Mesenchymal stem cell (in vitro differentiated cells and primary cell): ENCODE measurements around the gene CFAP161.

Experiments
- DNase-seq: peaks from one replicate; pipeline ENCODE4 v3.0.0-alpha.2; 2013
- H2AFZ ChIP-seq: one replicate; pipeline ENCODE4 v1.6.1; 2013; ENCODE audit warnings: low read depth, mild to moderate bottlenecking, control low read depth, inconsistent platforms, low read length, moderate library complexity
- H2AK5ac ChIP-seq: 2 replicates; pipeline ENCODE4 v1.6.1; 2013; ENCODE audit warnings: low read length, moderate library complexity, mild to moderate bottlenecking, inconsistent platforms; ENCODE audit not compliant: severe bottlenecking
- H2BK120ac ChIP-seq: one replicate; pipeline ENCODE4 v1.6.1; 2013; ENCODE audit warnings: low read depth, mild to moderate bottlenecking, inconsistent platforms, low read length, moderate library complexity
- H2BK12ac ChIP-seq, 2 experiments: one replicate each; pipeline ENCODE4 v1.6.1; 2013; ENCODE audit warnings: inconsistent platforms in 2 of 2, low read length in 2 of 2, mild to moderate bottlenecking in 2 of 2, moderate library complexity in 2 of 2, control low read depth in 1 of 2
- H2BK15ac ChIP-seq: one replicate; pipeline ENCODE4 v1.6.1; 2013; ENCODE audit warnings: mild to moderate bottlenecking, low read depth, inconsistent platforms; ENCODE audit not compliant: poor library complexity, severe bottlenecking
- H2BK5ac ChIP-seq: 2 replicates; pipeline ENCODE4 v1.6.1; 2013; ENCODE audit warnings: low read depth, mild to moderate bottlenecking, low read length, control low read depth, inconsistent platforms; ENCODE audit not compliant: poor library complexity, severe bottlenecking
- H3K14ac ChIP-seq, 2 experiments: one replicate each; pipeline ENCODE4 v1.6.1; 2013; ENCODE audit warnings: inconsistent platforms in 2 of 2, low read length in 2 of 2, control low read depth in 1 of 2, mild to moderate bottlenecking in 1 of 2, moderate library complexity in 1 of 2
- H3K18ac ChIP-seq, 2 experiments: one replicate each; pipeline ENCODE4 v1.6.1; 2013; ENCODE audit warnings: inconsistent platforms in 2 of 2, low read length in 2 of 2, control low read depth in 1 of 2, low read depth in 1 of 2, mild to moderate bottlenecking in 1 of 2
- H3K23ac ChIP-seq, 2 experiments: one replicate each; pipeline ENCODE4 v1.6.1; 2013; ENCODE audit warnings: inconsistent platforms in 2 of 2, low read length in 2 of 2, mild to moderate bottlenecking in 2 of 2, moderate library complexity in 2 of 2, control low read depth in 1 of 2
- H3K27ac ChIP-seq: 2 replicates; pipeline ENCODE4 v1.5.1; 2013; ENCODE audit warnings: mild to moderate bottlenecking, moderate library complexity, low read length, control low read depth, inconsistent platforms; ENCODE audit not compliant: poor library complexity, severe bottlenecking
- H3K27me3 ChIP-seq, 2 experiments: 2 replicates each; pipeline versions ENCODE4 v1.6.1 to v1.7.0; 2013; ENCODE audit warnings: low read length in 2 of 2, mild to moderate bottlenecking in 2 of 2, moderate library complexity in 2 of 2, control low read depth in 1 of 2, inconsistent platforms in 1 of 2; ENCODE audit not compliant: control insufficient read depth in 1 of 2, insufficient read depth in 1 of 2
- H3K36me3 ChIP-seq, 2 experiments: 2 replicates each; pipeline versions ENCODE4 v1.6.1 to v1.7.0; 2013; ENCODE audit warnings: low read length in 2 of 2, control low read depth in 1 of 2, inconsistent platforms in 1 of 2, low read depth in 1 of 2, mild to moderate bottlenecking in 1 of 2; ENCODE audit not compliant: insufficient read depth in 2 of 2, control insufficient read depth in 1 of 2
- H3K4ac ChIP-seq, 2 experiments: one replicate each; pipeline ENCODE4 v1.6.1; 2013; ENCODE audit warnings: inconsistent platforms in 2 of 2, low read length in 2 of 2, mild to moderate bottlenecking in 2 of 2, moderate library complexity in 2 of 2, control low read depth in 1 of 2, low read depth in 1 of 2
- H3K4me1 ChIP-seq: 2 replicates; pipeline ENCODE4 v1.6.1; 2013; ENCODE audit warnings: low read depth, low read length, control low read depth; ENCODE audit not compliant: control insufficient read depth, insufficient read depth
- H3K4me2 ChIP-seq: 2 replicates; pipeline ENCODE4 v1.6.1; 2013; ENCODE audit warnings: low read length, mild to moderate bottlenecking, inconsistent platforms; ENCODE audit not compliant: poor library complexity, severe bottlenecking
- H3K4me3 ChIP-seq, 2 experiments: 2 replicates each; pipeline versions ENCODE4 v1.5.1 to v1.7.0; 2013; ENCODE audit warnings: low read length in 2 of 2, mild to moderate bottlenecking in 2 of 2, control low read depth in 1 of 2, low read depth in 1 of 2; ENCODE audit not compliant: insufficient read depth in 1 of 2
- H3K79me1 ChIP-seq: replicated peaks from 2 replicates; pipeline ENCODE4 v1.6.1; 2013; ENCODE audit warnings: mild to moderate bottlenecking, control low read depth, low read length, inconsistent platforms; ENCODE audit not compliant: poor library complexity, severe bottlenecking
- H3K9ac ChIP-seq: 2 replicates; pipeline ENCODE4 v1.7.0; 2013; ENCODE audit warnings: mild to moderate bottlenecking, low read length, moderate library complexity
- H3K9me3 ChIP-seq: 2 replicates; pipeline ENCODE4 v1.7.0; 2013; ENCODE audit warnings: mild to moderate bottlenecking, low read length; ENCODE audit not compliant: control insufficient read depth
- H4K8ac ChIP-seq: one replicate; pipeline ENCODE4 v1.6.1; 2013; ENCODE audit warnings: inconsistent platforms, mild to moderate bottlenecking, low read length, moderate library complexity
- H4K91ac ChIP-seq: one replicate; pipeline ENCODE4 v1.6.1; 2013; ENCODE audit warnings: mild to moderate bottlenecking, low read length, inconsistent platforms
- WGBS: methylation state at CpG from one replicate; pipeline ENCODE4 v1.1.7; 2013; ENCODE audit warnings: mixed read lengths; 5-methylcytosine and 5-hydroxymethylcytosine counted together

Gene CFAP161

GRCh38 chr15:81166636-81167305, 32.7 kb downstream of the CFAP161 start:
- H3K27ac ChIP-seq = no peak overlapping the region
- no peaks in the 10 kb centered on the region for H3K79me1 ChIP-seq
- no peak overlapping the region for H3K9ac ChIP-seq
- H2AK5ac ChIP-seq = no peak overlapping the region
- no peaks in the 10 kb centered on the region for H3K27me3 ChIP-seq
- H2BK120ac ChIP-seq = no peak overlapping the region
- DNase-seq = no peak
- H3K4me1 ChIP-seq = no peaks in the 10 kb centered on the region
- H3K4me2 ChIP-seq = no peak overlapping the region
- H2BK15ac ChIP-seq = no peak overlapping the region
- H4K8ac ChIP-seq = no peak overlapping the region
- WGBS = 75% methylated on average over 2 of the region's 3 CpGs
- H3K18ac ChIP-seq = no peak overlapping the region
- no peaks in the 10 kb centered on the region for H3K9me3 ChIP-seq
- no peak overlapping the region for H3K14ac ChIP-seq
- no peak overlapping the region for H3K4ac ChIP-seq
- H2BK12ac ChIP-seq = no peak overlapping the region
- no peaks in the 10 kb centered on the region for H3K36me3 ChIP-seq
- H4K91ac ChIP-seq = no peak overlapping the region
- no peak overlapping the region for H2BK5ac ChIP-seq
- no peak overlapping the region for H3K23ac ChIP-seq
- H3K4me3 ChIP-seq = no peak overlapping the region
- no peak overlapping the region for H2AFZ ChIP-seq

GRCh38 chr15:81168131-81168526, 34.1 kb downstream of the CFAP161 start:
- Histone ChIP-seq H2BK15ac (no peak overlapping the region), H3K27ac (no peak overlapping the region), H3K18ac (no peak overlapping the region), H2BK5ac (no peak overlapping the region), H3K4me2 (no peak overlapping the region), H2AFZ (no peak overlapping the region), H3K4ac (no peak overlapping the region), H3K4me1 (no peaks in the 10 kb centered on the region), H2BK12ac (no peak overlapping the region), H3K23ac (no peak overlapping the region), H2BK120ac (no peak overlapping the region), H4K91ac (no peak overlapping the region), H3K14ac (no peak overlapping the region), H4K8ac (no peak overlapping the region), H3K27me3 (peaks cover 0 to 4% of the 10 kb centered on the region in 2 experiments), H3K79me1 (no peaks in the 10 kb centered on the region), H3K4me3 (no peak overlapping the region), H3K36me3 (no peaks in the 10 kb centered on the region), H3K9me3 (no peaks in the 10 kb centered on the region), H2AK5ac (no peak overlapping the region), H3K9ac (no peak overlapping the region)
- WGBS = 40% methylated on average over 1 of the region's 2 CpGs
- DNase-seq = no peak

- no peak overlapping the region for H2BK12ac ChIP-seq
- no peak overlapping the region for H2AK5ac ChIP-seq
- H3K4ac ChIP-seq = no peak overlapping the region
- no peak for DNase-seq
- H4K8ac ChIP-seq = no peak overlapping the region
- H2AFZ ChIP-seq = no peak overlapping the region
- H2BK120ac ChIP-seq = no peak overlapping the region
- no peaks in the 10 kb centered on the region for H3K79me1 ChIP-seq
- no peak overlapping the region for H2BK5ac ChIP-seq
- H3K9me3 ChIP-seq = no peaks in the 10 kb centered on the region
- no peak overlapping the region for H3K4me2 ChIP-seq
- H3K4me3 ChIP-seq = no peak overlapping the region
- H4K91ac ChIP-seq = no peak overlapping the region
- no peaks in the 10 kb centered on the region for H3K36me3 ChIP-seq
- no peak overlapping the region for H3K9ac ChIP-seq
- no peak overlapping the region for H2BK15ac ChIP-seq
- peaks cover 0 to 4% of the 10 kb centered on the region in 2 experiments for H3K27me3 ChIP-seq
- H3K27ac ChIP-seq = no peak overlapping the region
- 56% methylated on average over 2 of the region's 2 CpGs for WGBS
- H3K23ac ChIP-seq = no peak overlapping the region
- no peaks in the 10 kb centered on the region for H3K4me1 ChIP-seq
- no peak overlapping the region for H3K14ac ChIP-seq
- no peak overlapping the region for H3K18ac ChIP-seq
These were observed 34.6 kb downstream of the CFAP161 start for GRCh38 chr15:81168644-81169043.

GRCh38 chr15:81170511-81170910, 36.4 kb downstream of the CFAP161 start:
- H3K27me3 ChIP-seq = peaks cover 0 to 13% of the 10 kb centered on the region in 2 experiments
- no peak overlapping the region for H3K4me3 ChIP-seq
- no peaks in the 10 kb centered on the region for H3K36me3 ChIP-seq
- H3K79me1 ChIP-seq = no peaks in the 10 kb centered on the region
- no peak overlapping the region for H3K27ac ChIP-seq
- no peaks in the 10 kb centered on the region for H3K9me3 ChIP-seq
- no peak overlapping the region for H3K23ac ChIP-seq
- no peak overlapping the region for H2BK5ac ChIP-seq
- H3K9ac ChIP-seq = no peak overlapping the region
- no peak overlapping the region for H2BK120ac ChIP-seq
- 100% methylated on average over 2 of the region's 3 CpGs for WGBS
- no peak overlapping the region for H2AFZ ChIP-seq
- H3K18ac ChIP-seq = no peak overlapping the region
- H3K4me2 ChIP-seq = no peak overlapping the region
- no peaks in the 10 kb centered on the region for H3K4me1 ChIP-seq
- H3K4ac ChIP-seq = no peak overlapping the region
- no peak overlapping the region for H2BK15ac ChIP-seq
- no peak overlapping the region for H2AK5ac ChIP-seq
- H2BK12ac ChIP-seq = no peak overlapping the region
- no peak overlapping the region for H4K91ac ChIP-seq
- no peak overlapping the region for H4K8ac ChIP-seq
- no peak for DNase-seq
- no peak overlapping the region for H3K14ac ChIP-seq
